ENCODE results near the gene IMPDH1.

DNA sequence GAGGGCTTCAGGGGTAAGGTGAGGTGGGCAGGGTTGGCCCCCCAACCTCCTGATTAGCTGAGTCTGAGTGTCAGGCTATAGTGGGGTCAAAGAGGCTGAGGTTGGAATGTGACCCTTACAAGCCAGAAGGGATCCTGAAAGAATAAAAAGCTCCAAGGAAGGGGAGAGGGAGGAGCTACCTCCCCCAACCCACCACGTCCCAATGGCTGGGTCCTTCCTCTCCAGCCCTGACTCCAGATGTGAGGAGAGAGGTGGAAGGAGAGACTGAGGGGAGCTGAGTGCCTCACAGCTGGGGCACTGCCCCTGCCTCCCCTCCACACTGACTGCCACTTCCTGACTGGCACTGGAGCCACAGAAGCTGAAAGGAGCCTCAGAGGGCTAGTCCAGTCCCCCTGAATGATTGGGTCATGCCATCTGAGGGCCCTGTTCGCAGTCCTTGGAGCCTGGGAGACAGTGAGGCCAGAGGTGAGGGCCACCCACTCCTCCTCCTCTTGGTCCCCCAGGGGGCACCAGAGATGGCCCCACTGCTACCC is 20.6 kb downstream of the IMPDH1 start:
- TF ChIP-seq, protein P1, sequence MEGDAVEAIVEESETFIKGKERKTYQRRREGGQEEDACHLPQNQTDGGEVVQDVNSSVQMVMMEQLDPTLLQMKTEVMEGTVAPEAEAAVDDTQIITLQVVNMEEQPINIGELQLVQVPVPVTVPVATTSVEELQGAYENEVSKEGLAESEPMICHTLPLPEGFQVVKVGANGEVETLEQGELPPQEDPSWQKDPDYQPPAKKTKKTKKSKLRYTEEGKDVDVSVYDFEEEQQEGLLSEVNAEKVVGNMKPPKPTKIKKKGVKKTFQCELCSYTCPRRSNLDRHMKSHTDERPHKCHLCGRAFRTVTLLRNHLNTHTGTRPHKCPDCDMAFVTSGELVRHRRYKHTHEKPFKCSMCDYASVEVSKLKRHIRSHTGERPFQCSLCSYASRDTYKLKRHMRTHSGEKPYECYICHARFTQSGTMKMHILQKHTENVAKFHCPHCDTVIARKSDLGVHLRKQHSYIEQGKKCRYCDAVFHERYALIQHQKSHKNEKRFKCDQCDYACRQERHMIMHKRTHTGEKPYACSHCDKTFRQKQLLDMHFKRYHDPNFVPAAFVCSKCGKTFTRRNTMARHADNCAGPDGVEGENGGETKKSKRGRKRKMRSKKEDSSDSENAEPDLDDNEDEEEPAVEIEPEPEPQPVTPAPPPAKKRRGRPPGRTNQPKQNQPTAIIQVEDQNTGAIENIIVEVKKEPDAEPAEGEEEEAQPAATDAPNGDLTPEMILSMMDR (IDR thresholded peaks at IDR 0.05): no peak
- no peak for TF ChIP-seq POLR2A (IDR thresholded peaks at IDR 0.05)
- no peak for TF ChIP-seq EP300 (IDR thresholded peaks at IDR 0.05)
- TF ChIP-seq POLR2AphosphoS5 (IDR thresholded peaks at IDR 0.05): no peak

Measured in upper lobe of left lung (tissue), 4 donors.